ENCODE results near the gene AKT3. TPM values are rescaled to one million over a fixed set of nuclear protein-coding genes. Genes with fewer than 3 reads are reported as not detected.

Gene AKT3
- total RNA-seq, 2 experiments from 2014 or later, result 31.7 to 34.6 TPM

GRCh38 chr1:243855616-243856318, 5.7 kb upstream of the AKT3 start:
- ChIA-PET POLR2A (no interaction called here), CTCF (interaction anchor here (0.6 to 1.3 kb wide), 2 partner anchors 60 to 62 kb away, joined by 3 read pairs; no protein-coding TSS in a partner anchor)
- peaks cover 11% of the 10 kb centered on the region for H3K4me1 Mint-ChIP-seq (ENCODE audit: low read depth)
- H3K27me3 Mint-ChIP-seq, result peaks cover 18% of the 10 kb centered on the region
- H3K4me3 Mint-ChIP-seq, result no peak overlapping the region
- DNase-seq (no peak), ATAC-seq (no peak)
- no peak overlapping the region for H3K27ac Mint-ChIP-seq
- H3K36me3 Mint-ChIP-seq (ENCODE audit: low read depth), result no peaks in the 10 kb centered on the region
- intact Hi-C loops (cut with micrococcal nuclease), result loop anchor here (10.0 kb wide), 1 partner anchor 189 kb away; no protein-coding TSS in a partner anchor
- no peak for TF ChIP-seq CTCF (IDR thresholded peaks at IDR 0.05)
- H3K9me3 Mint-ChIP-seq, result no peaks in the 10 kb centered on the region

GRCh38 chr1:243851765-243852164, 1.7 kb upstream of the AKT3 start:
- intact Hi-C loops (cut with micrococcal nuclease), result loop anchor here (10.0 kb wide), 1 partner anchor 193 kb away; no protein-coding TSS in a partner anchor
- Mint-ChIP-seq H3K27ac (peak overlapping the region; percentile 89), H3K4me1 (ENCODE audit: low read depth) (peaks cover 21% of the 10 kb centered on the region), H3K27me3 (no peaks in the 10 kb centered on the region), H3K9me3 (no peaks in the 10 kb centered on the region), H3K36me3 (ENCODE audit: low read depth) (peaks cover 2% of the 10 kb centered on the region), H3K4me3 (peak overlapping the region; percentile 77)
- no peak for DNase-seq
- ChIA-PET CTCF (no interaction called here), POLR2A (no interaction called here)
- ATAC-seq, result no peak
- TF ChIP-seq CTCF (IDR thresholded peaks at IDR 0.05), result no peak

- H3K4me3 Mint-ChIP-seq, result peak overlapping the region; percentile 77
- intact Hi-C loops (cut with micrococcal nuclease), result loop anchor here (10.0 kb wide), 1 partner anchor 193 kb away; no protein-coding TSS in a partner anchor
- peaks cover 2% of the 10 kb centered on the region for H3K36me3 Mint-ChIP-seq (ENCODE audit: low read depth)
- TF ChIP-seq CTCF (IDR thresholded peaks at IDR 0.05), result no peak
- ChIA-PET CTCF (no interaction called here), POLR2A (no interaction called here)
- H3K4me1 Mint-ChIP-seq (ENCODE audit: low read depth), result peaks cover 26% of the 10 kb centered on the region
- DNase-seq (no peak), ATAC-seq (no peak)
- no peaks in the 10 kb centered on the region for H3K27me3 Mint-ChIP-seq
- H3K27ac Mint-ChIP-seq, result peak overlapping the region; percentile 89
- H3K9me3 Mint-ChIP-seq, result no peaks in the 10 kb centered on the region
Observed at GRCh38 chr1:243851257-243851756, 1.3 kb upstream of the AKT3 start.

GRCh38 chr1:243850452-243851256, 611 bp upstream of the AKT3 start:
- POLR2A ChIA-PET, result no interaction called here
- peak; percentile 61 for ATAC-seq
- Mint-ChIP-seq H3K36me3 (ENCODE audit: low read depth) (peaks cover 2% of the 10 kb centered on the region), H3K4me3 (peak overlapping the region; percentile 77), H3K4me1 (ENCODE audit: low read depth) (peaks cover 30% of the 10 kb centered on the region), H3K9me3 (no peaks in the 10 kb centered on the region), H3K27me3 (no peaks in the 10 kb centered on the region), H3K27ac (peak overlapping the region; percentile 89)
- peak; percentile 88 for DNase-seq
- intact Hi-C loops (cut with micrococcal nuclease), result loop anchor here (10.0 kb wide), 1 partner anchor 194 kb away; no protein-coding TSS in a partner anchor
- CTCF ChIA-PET, result no interaction called here
- no peak for TF ChIP-seq CTCF (IDR thresholded peaks at IDR 0.05)
